ENCODE data around the gene POPDC3.

GRCh38 chr6:105136431-105137350 lies 43.1 kb downstream of the POPDC3 start:
- TF ChIP-seq POLR2A (IDR thresholded peaks at IDR 0.05; ENCODE audit: low read length) (no peak), GATA1 (IDR thresholded peaks at IDR 0.05; ENCODE audit: low read depth, low read length) (no peak)

Measured in erythroblast (primary cell).